ENCODE data around the gene CD82. TPM values are rescaled to one million over a fixed set of nuclear protein-coding genes. Genes with fewer than 3 reads are reported as not detected.
A peak's percentile ranks its signal among the peaks of the same experiment; 100 is the strongest.

CD82 gene
- total RNA-seq, 1 experiment from 2014 or later = 8.2 TPM

DNA sequence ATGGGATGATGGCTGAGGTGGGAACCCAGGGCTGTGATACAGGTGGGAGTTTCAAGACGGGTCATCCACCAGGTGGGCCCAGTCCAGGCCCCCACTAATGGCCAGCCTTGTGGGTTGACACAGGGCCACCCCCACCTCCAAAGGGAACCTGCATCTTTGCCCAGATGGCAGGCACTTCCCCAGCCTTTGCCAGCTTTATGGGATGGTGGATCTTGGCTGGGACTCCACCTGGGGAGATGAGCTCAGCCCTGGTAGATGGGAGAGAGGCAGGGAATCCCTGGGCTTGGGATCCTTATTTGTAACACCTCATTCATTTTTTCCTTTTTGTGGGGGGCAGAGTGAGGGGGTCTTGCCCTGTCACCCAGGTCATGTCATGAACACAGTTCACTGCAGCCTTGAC, 33.4 kb downstream of the CD82 start:
- TF ChIP-seq, protein P1, sequence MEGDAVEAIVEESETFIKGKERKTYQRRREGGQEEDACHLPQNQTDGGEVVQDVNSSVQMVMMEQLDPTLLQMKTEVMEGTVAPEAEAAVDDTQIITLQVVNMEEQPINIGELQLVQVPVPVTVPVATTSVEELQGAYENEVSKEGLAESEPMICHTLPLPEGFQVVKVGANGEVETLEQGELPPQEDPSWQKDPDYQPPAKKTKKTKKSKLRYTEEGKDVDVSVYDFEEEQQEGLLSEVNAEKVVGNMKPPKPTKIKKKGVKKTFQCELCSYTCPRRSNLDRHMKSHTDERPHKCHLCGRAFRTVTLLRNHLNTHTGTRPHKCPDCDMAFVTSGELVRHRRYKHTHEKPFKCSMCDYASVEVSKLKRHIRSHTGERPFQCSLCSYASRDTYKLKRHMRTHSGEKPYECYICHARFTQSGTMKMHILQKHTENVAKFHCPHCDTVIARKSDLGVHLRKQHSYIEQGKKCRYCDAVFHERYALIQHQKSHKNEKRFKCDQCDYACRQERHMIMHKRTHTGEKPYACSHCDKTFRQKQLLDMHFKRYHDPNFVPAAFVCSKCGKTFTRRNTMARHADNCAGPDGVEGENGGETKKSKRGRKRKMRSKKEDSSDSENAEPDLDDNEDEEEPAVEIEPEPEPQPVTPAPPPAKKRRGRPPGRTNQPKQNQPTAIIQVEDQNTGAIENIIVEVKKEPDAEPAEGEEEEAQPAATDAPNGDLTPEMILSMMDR (conservative IDR thresholded peaks at IDR 0.05; ENCODE audit: low read depth, low read length) = no peak
- no peak for TF ChIP-seq EZH2 (IDR thresholded peaks at IDR 0.05; ENCODE audit: borderline replicate concordance, low read depth, low read length, poor library complexity, severe bottlenecking)
- no peak for DNase-seq (ENCODE audit: low spot score)
- ChIA-PET CTCF (interaction anchor here (1.6 kb wide), 1 partner anchor 18 kb away, joined by 3 read pairs; no protein-coding TSS in a partner anchor), POLR2A (ENCODE audit: low non-redundant PET) (no interaction called here)
- BruUV-seq (replicated peaks) = no TSS peak
- Histone ChIP-seq H3K9me3 (ENCODE audit: low read depth, low read length, poor library complexity, severe bottlenecking) (no peaks in the 10 kb centered on the region), H3K27ac (ENCODE audit: low read depth, low read length, poor library complexity, severe bottlenecking) (no peak overlapping the region), H3K36me3 (ENCODE audit: insufficient read depth, low read length, poor library complexity, severe bottlenecking) (no peaks in the 10 kb centered on the region), H3K4me1 (ENCODE audit: insufficient read depth, low read length, poor library complexity, severe bottlenecking) (peaks cover 15% of the 10 kb centered on the region), H3K4me3 (ENCODE audit: low read depth, low read length, poor library complexity, severe bottlenecking) (no peak overlapping the region), H3K27me3 (replicated peaks; ENCODE audit: insufficient read depth, low read depth, low read length, poor library complexity) (no peaks in the 10 kb centered on the region)
- intact Hi-C loops (cut with micrococcal nuclease; ENCODE audit: unreplicated experiment) = no loop called here

- H3K4me1 ChIP-seq (ENCODE audit: insufficient read depth, low read length, poor library complexity, severe bottlenecking) = peaks cover 15% of the 10 kb centered on the region
- no peak for TF ChIP-seq EZH2 (IDR thresholded peaks at IDR 0.05; ENCODE audit: borderline replicate concordance, low read depth, low read length, poor library complexity, severe bottlenecking)
- TF ChIP-seq, protein P1 (conservative IDR thresholded peaks at IDR 0.05; ENCODE audit: low read depth, low read length) = no peak
- no peaks in the 10 kb centered on the region for H3K9me3 ChIP-seq (ENCODE audit: low read depth, low read length, poor library complexity, severe bottlenecking)
- no peak overlapping the region for H3K4me3 ChIP-seq (ENCODE audit: low read depth, low read length, poor library complexity, severe bottlenecking)
- BruUV-seq (replicated peaks) = no TSS peak
- no peaks in the 10 kb centered on the region for H3K36me3 ChIP-seq (ENCODE audit: insufficient read depth, low read length, poor library complexity, severe bottlenecking)
- ChIA-PET POLR2A (ENCODE audit: low non-redundant PET) (no interaction called here), CTCF (no interaction called here)
- H3K27me3 ChIP-seq (replicated peaks; ENCODE audit: insufficient read depth, low read depth, low read length, poor library complexity) = no peaks in the 10 kb centered on the region
- DNase-seq (ENCODE audit: low spot score) = no peak
- intact Hi-C loops (cut with micrococcal nuclease; ENCODE audit: unreplicated experiment) = no loop called here
- no peak overlapping the region for H3K27ac ChIP-seq (ENCODE audit: low read depth, low read length, poor library complexity, severe bottlenecking)
Observed at GRCh38 chr11:44600261-44600660, 34.8 kb downstream of the CD82 start.

DNA sequence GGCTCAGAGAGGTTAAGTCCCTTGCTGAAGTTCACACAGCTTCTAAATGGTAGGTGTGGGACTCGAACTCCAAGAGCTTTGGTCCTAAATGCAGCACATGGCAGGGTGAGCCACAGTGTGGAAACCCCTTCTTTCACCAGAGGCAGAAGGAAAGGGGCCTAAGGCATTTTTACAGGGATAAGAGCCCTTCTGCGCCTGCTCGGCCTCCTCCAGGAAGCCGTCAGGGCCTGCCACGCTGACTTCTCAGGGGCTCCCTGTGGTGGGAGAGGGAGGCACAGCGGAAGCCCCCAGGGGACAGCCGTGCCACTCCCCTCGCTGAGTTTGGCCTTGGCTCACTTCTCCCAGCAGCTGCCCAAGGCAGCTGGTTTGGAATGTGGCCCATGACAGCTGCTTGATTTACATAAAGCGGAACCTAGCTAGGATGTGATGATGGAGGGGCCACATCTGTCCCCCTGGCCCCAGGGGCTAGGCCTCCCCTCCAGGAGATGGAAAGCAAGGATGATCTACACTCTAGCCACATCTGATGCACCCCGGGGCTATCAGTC, 35.4 kb downstream of the CD82 start:
- CTCF ChIA-PET = interaction anchor here (0.7 to 2.0 kb wide), 2 partner anchors 16 to 46 kb away, joined by 3 to 11 read pairs; no protein-coding TSS in a partner anchor
- BruUV-seq (replicated peaks) = no TSS peak
- TF ChIP-seq, protein P1 (conservative IDR thresholded peaks at IDR 0.05; ENCODE audit: low read depth, low read length) = no peak
- TF ChIP-seq EZH2 (IDR thresholded peaks at IDR 0.05; ENCODE audit: borderline replicate concordance, low read depth, low read length, poor library complexity, severe bottlenecking) = no peak
- intact Hi-C loops (cut with micrococcal nuclease; ENCODE audit: unreplicated experiment) = no loop called here
- Histone ChIP-seq H3K4me3 (ENCODE audit: low read depth, low read length, poor library complexity, severe bottlenecking) (no peak overlapping the region), H3K27me3 (replicated peaks; ENCODE audit: insufficient read depth, low read depth, low read length, poor library complexity) (no peaks in the 10 kb centered on the region), H3K4me1 (ENCODE audit: insufficient read depth, low read length, poor library complexity, severe bottlenecking) (peaks cover 15% of the 10 kb centered on the region), H3K27ac (ENCODE audit: low read depth, low read length, poor library complexity, severe bottlenecking) (no peak overlapping the region), H3K36me3 (ENCODE audit: insufficient read depth, low read length, poor library complexity, severe bottlenecking) (no peaks in the 10 kb centered on the region), H3K9me3 (ENCODE audit: low read depth, low read length, poor library complexity, severe bottlenecking) (no peaks in the 10 kb centered on the region)
- POLR2A ChIA-PET (ENCODE audit: low non-redundant PET) = no interaction called here
- peak; percentile 88 for DNase-seq (ENCODE audit: low spot score)

Data from A673 (cell line).